Activated CD4-positive, alpha-beta T cell treated with anti-CD3 and anti-CD28 coated beads, Interleukin-10, Interleukin-2, amounts not matched to agents 100 ng/mL and 50 ng/mL, durations not matched to agents 16 hours and 8 hours (primary cell): ENCODE results near the gene GPATCH2L.

Experiments used
- DNase-seq: peaks from one replicate; pipeline ENCODE4 v3.0.0-alpha.2; 2020

The GPATCH2L gene

DNA sequence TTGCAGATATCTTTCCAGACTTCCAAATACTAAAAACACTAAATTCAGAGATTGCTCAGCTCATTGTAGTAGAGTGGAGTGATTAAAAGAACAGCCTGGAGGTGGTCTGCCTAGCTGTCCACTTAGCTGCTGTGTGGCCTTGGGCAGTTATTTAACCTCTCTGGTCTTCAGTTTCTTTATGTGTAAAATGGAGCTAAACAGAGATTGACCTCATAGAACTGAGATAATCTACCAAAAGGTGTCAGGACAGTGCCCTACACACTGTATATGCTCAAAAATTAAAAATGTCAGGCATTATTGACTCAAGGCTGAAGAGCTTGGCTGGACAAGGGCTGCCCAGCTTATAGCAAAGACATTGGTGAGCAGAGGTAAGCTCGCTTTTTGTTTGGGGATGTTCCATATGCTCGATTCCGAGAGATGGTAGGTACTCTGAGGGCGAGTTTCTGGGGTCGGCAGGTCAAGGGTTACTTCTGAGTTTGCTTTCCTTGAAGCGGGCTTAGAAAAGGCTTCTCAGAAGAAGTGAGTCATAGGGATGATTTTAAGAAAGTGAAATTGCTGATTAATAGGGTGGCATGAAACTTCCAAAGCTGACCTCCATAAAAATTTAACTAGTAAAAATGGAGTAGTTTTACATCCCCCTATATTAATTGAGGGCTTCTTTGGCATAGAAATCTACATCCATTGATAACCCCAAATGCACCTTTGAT is 107.5 kb downstream of the GPATCH2L start:
- DNase-seq: no peak

GRCh38 chr14:76260749-76261148 is 109.0 kb downstream of the GPATCH2L start:
- DNase-seq: no peak

GRCh38 chr14:76261371-76261811 is 109.7 kb downstream of the GPATCH2L start:
- DNase-seq: no peak

GRCh38 chr14:76262641-76263040 is 110.9 kb downstream of the GPATCH2L start:
- no peak for DNase-seq
